Measurements from ENCODE around the gene VASN. TPM values are rescaled to one million over a fixed set of nuclear protein-coding genes. Genes with fewer than 3 reads are reported as not detected.
A peak's percentile ranks its signal among the peaks of the same experiment; 100 is the strongest.

VASN gene
- total and polyA plus RNA-seq, 9 of the 15 experiments (the other 6 are each of a cell fraction or from before 2014, with no cell fraction given), result 0.01 to 2.5 (median 0.41) TPM; not detected in 1

DNA sequence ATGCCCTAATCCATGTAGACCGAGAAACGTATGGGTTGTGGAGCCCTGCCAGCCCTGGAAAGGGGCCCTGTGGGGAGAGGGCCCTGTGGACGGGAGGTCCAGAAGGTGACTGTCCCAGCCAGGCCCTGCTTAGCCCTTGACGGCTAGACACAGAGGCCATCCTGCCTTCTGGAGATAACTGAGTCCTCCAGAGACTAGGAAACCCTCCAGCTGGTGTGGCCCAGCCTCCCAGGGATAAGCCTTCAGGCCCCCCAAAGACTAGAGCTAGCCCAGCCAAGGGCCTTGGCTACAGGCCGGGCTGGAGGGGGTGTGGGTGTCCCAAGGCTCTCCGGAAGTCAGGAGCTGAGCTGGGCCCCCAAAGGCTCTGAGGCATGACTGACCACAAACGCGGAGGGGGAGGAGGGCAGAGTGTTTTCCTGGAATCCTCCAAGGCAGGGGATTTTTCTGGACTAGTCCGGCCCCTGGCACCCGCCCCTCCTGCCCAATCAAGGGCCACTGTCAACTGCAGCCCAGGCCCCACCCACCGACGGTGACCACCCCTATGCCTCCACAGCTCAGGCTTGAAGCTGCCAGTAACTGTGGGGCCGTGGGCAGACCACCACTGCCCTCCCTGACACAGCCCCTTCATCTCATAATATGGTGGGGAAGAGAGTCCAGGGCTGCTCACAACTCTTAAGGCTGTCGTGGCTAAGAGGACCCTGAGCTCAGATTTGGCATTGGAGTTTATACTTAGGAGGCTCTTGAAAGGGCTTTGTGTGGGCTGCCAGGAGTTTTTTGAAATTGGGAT lies 885 bp upstream of the VASN start (continued):
- TF ChIP-seq GMEB1 (CRISPR knock-in tag; IDR thresholded peaks at IDR 0.05) (no peak), USF2 (CRISPR knock-in tag; IDR thresholded peaks at IDR 0.05) (no peak), MTA3 (IDR thresholded peaks at IDR 0.05; ENCODE audit: borderline replicate concordance) (no peak), DACH1 (IDR thresholded peaks at IDR 0.05; ENCODE audit: partially characterized antibody) (no peak), ZNF408 (CRISPR knock-in tag; IDR thresholded peaks at IDR 0.05; ENCODE audit: low read depth) (no peak), KDM5B (IDR thresholded peaks at IDR 0.05; ENCODE audit: insufficient replicate concordance, low read depth, low read length) (no peak), ZKSCAN8 (CRISPR knock-in tag; IDR thresholded peaks at IDR 0.05) (no peak), DMBX1 (CRISPR knock-in tag; IDR thresholded peaks at IDR 0.05; ENCODE audit: borderline replicate concordance) (peak; percentile 44; the same call in 1 of the 2 replicates), EP300 (IDR thresholded peaks at IDR 0.05; ENCODE audit: low read length) (peak; percentile 49; the same call in 1 of the 2 replicates), HIVEP1 (CRISPR knock-in tag; IDR thresholded peaks at IDR 0.05) (no peak), HNRNPUL1 (IDR thresholded peaks at IDR 0.05; ENCODE audit: low read length) (no peak), POLR2G (IDR thresholded peaks at IDR 0.05; ENCODE audit: low read depth, low read length) (no peak), USF1 (CRISPR knock-in tag; IDR thresholded peaks at IDR 0.05) (no peak), MTA1 (IDR thresholded peaks at IDR 0.05; ENCODE audit: borderline replicate concordance) (no peak), MCM2 (IDR thresholded peaks at IDR 0.05; ENCODE audit: low read depth) (no peak)
- TF ChIP-seq, protein P1, sequence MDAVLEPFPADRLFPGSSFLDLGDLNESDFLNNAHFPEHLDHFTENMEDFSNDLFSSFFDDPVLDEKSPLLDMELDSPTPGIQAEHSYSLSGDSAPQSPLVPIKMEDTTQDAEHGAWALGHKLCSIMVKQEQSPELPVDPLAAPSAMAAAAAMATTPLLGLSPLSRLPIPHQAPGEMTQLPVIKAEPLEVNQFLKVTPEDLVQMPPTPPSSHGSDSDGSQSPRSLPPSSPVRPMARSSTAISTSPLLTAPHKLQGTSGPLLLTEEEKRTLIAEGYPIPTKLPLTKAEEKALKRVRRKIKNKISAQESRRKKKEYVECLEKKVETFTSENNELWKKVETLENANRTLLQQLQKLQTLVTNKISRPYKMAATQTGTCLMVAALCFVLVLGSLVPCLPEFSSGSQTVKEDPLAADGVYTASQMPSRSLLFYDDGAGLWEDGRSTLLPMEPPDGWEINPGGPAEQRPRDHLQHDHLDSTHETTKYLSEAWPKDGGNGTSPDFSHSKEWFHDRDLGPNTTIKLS (IDR thresholded peaks at IDR 0.05; ENCODE audit: borderline replicate concordance, low read depth), result no peak
- TF ChIP-seq, protein P2, sequence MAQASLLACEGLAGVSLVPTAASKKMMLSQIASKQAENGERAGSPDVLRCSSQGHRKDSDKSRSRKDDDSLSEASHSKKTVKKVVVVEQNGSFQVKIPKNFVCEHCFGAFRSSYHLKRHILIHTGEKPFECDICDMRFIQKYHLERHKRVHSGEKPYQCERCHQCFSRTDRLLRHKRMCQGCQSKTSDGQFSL (CRISPR knock-in tag; IDR thresholded peaks at IDR 0.05), result no peak
- TF ChIP-seq, protein P2 (tag; IDR thresholded peaks at IDR 0.05), result no peak
- TF ChIP-seq, protein P3, sequence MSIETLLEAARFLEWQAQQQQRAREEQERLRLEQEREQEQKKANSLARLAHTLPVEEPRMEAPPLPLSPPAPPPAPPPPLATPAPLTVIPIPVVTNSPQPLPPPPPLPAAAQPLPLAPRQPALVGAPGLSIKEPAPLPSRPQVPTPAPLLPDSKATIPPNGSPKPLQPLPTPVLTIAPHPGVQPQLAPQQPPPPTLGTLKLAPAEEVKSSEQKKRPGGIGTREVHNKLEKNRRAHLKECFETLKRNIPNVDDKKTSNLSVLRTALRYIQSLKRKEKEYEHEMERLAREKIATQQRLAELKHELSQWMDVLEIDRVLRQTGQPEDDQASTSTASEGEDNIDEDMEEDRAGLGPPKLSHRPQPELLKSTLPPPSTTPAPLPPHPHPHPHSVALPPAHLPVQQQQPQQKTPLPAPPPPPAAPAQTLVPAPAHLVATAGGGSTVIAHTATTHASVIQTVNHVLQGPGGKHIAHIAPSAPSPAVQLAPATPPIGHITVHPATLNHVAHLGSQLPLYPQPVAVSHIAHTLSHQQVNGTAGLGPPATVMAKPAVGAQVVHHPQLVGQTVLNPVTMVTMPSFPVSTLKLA (conservative IDR thresholded peaks at IDR 0.05), result no peak

Data from K562 (cell line).